Stimulated activated CD4-positive, alpha-beta T cell treated with anti-CD3 and anti-CD28 coated beads, TNF-alpha, amount 100 ng/mL, for 1 hour (primary cell): ENCODE measurements around the gene SMG6.

Experiments
- DNase-seq, 3 donors: peaks; one replicate each; pipeline ENCODE4 v3.0.0-alpha.2; 2020; ENCODE audit warnings: low read depth in 3 of 3, low spot score in 1 of 3

SMG6 gene

GRCh38 chr17:2110436-2110835, 193.1 kb downstream of the SMG6 start:
- no peak for DNase-seq

GRCh38 chr17:2108170-2108569, 195.4 kb downstream of the SMG6 start:
- no peak for DNase-seq

- no peak for DNase-seq
Measured at GRCh38 chr17:2107506-2107905, 196.1 kb downstream of the SMG6 start.

GRCh38 chr17:2107050-2107449, 196.5 kb downstream of the SMG6 start:
- no peak for DNase-seq

- no peak for DNase-seq
Measured at GRCh38 chr17:2106308-2106955, 197.2 kb downstream of the SMG6 start.

GRCh38 chr17:2105663-2106062, 197.9 kb downstream of the SMG6 start:
- DNase-seq: no peak

- no peak for DNase-seq
Measured at GRCh38 chr17:2102931-2103809, 200.4 kb downstream of the SMG6 start.

- no peak for DNase-seq
Measured at GRCh38 chr17:2101448-2102257, 201.9 kb downstream of the SMG6 start.

GRCh38 chr17:2095536-2095910, 208.1 kb downstream of the SMG6 start:
- no peak for DNase-seq

GRCh38 chr17:2094891-2095535, 208.6 kb downstream of the SMG6 start:
- no peak for DNase-seq

- DNase-seq: no peak
Measured at GRCh38 chr17:2093349-2093748, 210.2 kb downstream of the SMG6 start.

- no peak for DNase-seq
Measured at GRCh38 chr17:2092253-2092652, 211.3 kb downstream of the SMG6 start.

- no peak for DNase-seq
Measured at GRCh38 chr17:2090804-2091534, 212.6 kb downstream of the SMG6 start.

GRCh38 chr17:2090210-2090641, 213.4 kb downstream of the SMG6 start:
- no peak for DNase-seq

GRCh38 chr17:2089021-2089422, 214.6 kb downstream of the SMG6 start:
- DNase-seq: no peak

GRCh38 chr17:2087597-2088211, 215.9 kb downstream of the SMG6 start:
- DNase-seq: no peak

GRCh38 chr17:2086306-2086705, 217.3 kb downstream of the SMG6 start:
- no peak for DNase-seq

GRCh38 chr17:2085648-2085949, 218.0 kb downstream of the SMG6 start:
- DNase-seq: no peak

- DNase-seq: no peak
Measured at GRCh38 chr17:2084766-2085647, 218.6 kb downstream of the SMG6 start.
